Vagina (tissue), 2 donors: ENCODE data around the gene EFHC1.

Experiments used
- CTCF ChIP-seq, 3 experiments: fragments of 450-650 bp in 2 of 3; fragments of 200-600 bp in 1 of 3; sonication (generic) in 1 of 3; IDR thresholded peaks; one replicate each; pipeline ENCODE4 v1.5.1; 2017 to 2019; ENCODE audit warnings: antibody characterized with exemption in 3 of 3, mild to moderate bottlenecking in 2 of 3, moderate library complexity in 2 of 3
- POLR2A ChIP-seq, 2 donors: fragments of 450-650 bp; IDR thresholded peaks; one replicate each; pipeline ENCODE4 v1.6.1; 2017; ENCODE audit warnings: antibody characterized with exemption in 2 of 2, mild to moderate bottlenecking in 2 of 2, moderate library complexity in 2 of 2

- TF ChIP-seq CTCF (IDR thresholded peaks at IDR 0.05), result no peak
- no peak for TF ChIP-seq POLR2A (IDR thresholded peaks at IDR 0.05)
Measured at GRCh38 chr6:52457096-52457495, 37.0 kb downstream of the EFHC1 start.
